SK-N-MC (cell line): ENCODE data around the gene USP6.

ENCODE experiments used
- EZH2 ChIP-seq: fragments of 200-600 bp; sonication (generic); IDR thresholded peaks from one replicate; pipeline ENCODE4 v1.6.1; 2017; ENCODE audit warnings: antibody characterized with exemption
- FOXP2 ChIP-seq: optimal IDR thresholded peaks from 2 replicates; pipeline ENCODE3; 2011; ENCODE audit warnings: mild to moderate bottlenecking, moderate library complexity; ENCODE audit not compliant: insufficient read depth; ENCODE audit errors: extremely low read length, control extremely low read depth
- POLR2AphosphoS5 ChIP-seq: IDR thresholded peaks from 2 replicates; pipeline ENCODE4 v1.6.1; 2012; ENCODE audit warnings: mild to moderate bottlenecking, low read depth, low read length, borderline replicate concordance

- TF ChIP-seq POLR2AphosphoS5 (no peak), EZH2 (no peak), FOXP2 (no peak)
These were observed 87.5 kb downstream of the USP6 start for GRCh38 chr17:5203178-5203907.
